Hepatocyte (in vitro differentiated cells): ENCODE data around the gene TTC7B. TPM values are rescaled to one million over a fixed set of nuclear protein-coding genes. Genes with fewer than 3 reads are reported as not detected.

ENCODE experiments used
- DNase-seq: peaks from one replicate; pipeline ENCODE4 v3.0.0-alpha.2; 2016; ENCODE audit warnings: low spot score
- H2AFZ ChIP-seq: fragments of 200-600 bp; sonication (generic); 2 replicates; pipeline ENCODE4 v1.6.0; 2016; ENCODE audit warnings: antibody characterized with exemption, mild to moderate bottlenecking
- H3K27ac ChIP-seq: fragments of 200-600 bp; sonication (generic); 2 replicates; pipeline ENCODE4 v1.5.1; 2016; ENCODE audit warnings: mild to moderate bottlenecking
- H3K27me3 ChIP-seq: fragments of 200-600 bp; sonication (generic); 2 replicates; pipeline ENCODE4 v1.6.1; 2016
- H3K36me3 ChIP-seq: fragments of 200-600 bp; sonication (generic); replicated peaks from 2 replicates; pipeline ENCODE4 v1.5.1; 2016; ENCODE audit warnings: low read depth; ENCODE audit not compliant: insufficient read depth
- H3K4me1 ChIP-seq: fragments of 200-600 bp; sonication (generic); 2 replicates; pipeline ENCODE4 v1.5.1; 2016; ENCODE audit warnings: mild to moderate bottlenecking, moderate library complexity; ENCODE audit not compliant: insufficient read depth
- H3K4me2 ChIP-seq: fragments of 200-600 bp; sonication (generic); 2 replicates; pipeline ENCODE4 v1.6.0; 2016
- H3K4me3 ChIP-seq: fragments of 200-600 bp; sonication (generic); 2 replicates; pipeline ENCODE4 v1.5.1; 2016; ENCODE audit warnings: mild to moderate bottlenecking
- H3K79me2 ChIP-seq: fragments of 200-600 bp; sonication (generic); 2 replicates; pipeline ENCODE4 v1.6.0; 2017; ENCODE audit warnings: mild to moderate bottlenecking
- H3K9me2 ChIP-seq: fragments of 200-600 bp; sonication (generic); replicated peaks from 2 replicates; pipeline ENCODE4 v1.6.0; 2017; ENCODE audit warnings: mild to moderate bottlenecking; ENCODE audit not compliant: insufficient read depth
- H3K9me3 ChIP-seq: fragments of 200-600 bp; sonication (generic); 2 replicates; pipeline ENCODE4 v1.5.1; 2016; ENCODE audit warnings: low read depth, mild to moderate bottlenecking
- H4K20me1 ChIP-seq: fragments of 200-600 bp; sonication (generic); 2 replicates; pipeline ENCODE4 v1.6.0; 2016; ENCODE audit warnings: mild to moderate bottlenecking; ENCODE audit not compliant: insufficient read depth, poor library complexity, severe bottlenecking
- CTCF ChIP-seq: fragments of 200-600 bp; sonication (generic); IDR thresholded peaks from 2 replicates; pipeline ENCODE4 v1.5.1; 2016; ENCODE audit warnings: antibody characterized with exemption, mild to moderate bottlenecking; ENCODE audit not compliant: poor library complexity
- EZH2 ChIP-seq: fragments of 200-600 bp; sonication (generic); IDR thresholded peaks from 2 replicates; pipeline ENCODE4 v1.6.1; 2016; ENCODE audit warnings: antibody characterized with exemption, mild to moderate bottlenecking, borderline replicate concordance
- EZH2phosphoT487 ChIP-seq: fragments of 200-600 bp; sonication (generic); IDR thresholded peaks from one replicate; pipeline ENCODE4 v1.6.1; 2018; ENCODE audit warnings: antibody characterized with exemption, mild to moderate bottlenecking, low read depth, moderate library complexity; ENCODE audit not compliant: unreplicated experiment, severe bottlenecking
- WGBS: methylation state at CpG from one replicate; pipeline ENCODE4 v1.1.6; 2016; ENCODE audit warnings: low lambda C conversion rate; ENCODE audit errors: missing lambda C conversion rate; 5-methylcytosine and 5-hydroxymethylcytosine counted together
- polyA plus RNA-seq: library from polyadenylated mRNA; unstranded; fragments of >200 nt; fragmentation: Nextera tagmentation; extraction: Ambion mirVana; gene quantifications from 2 replicates; pipeline ENCODE4 v1.2.1, GENCODE V29; 2016
- total RNA-seq: library from RNA; depleted of rRNA; stranded (reverse); fragments of >200 nt; gene quantifications from 2 replicates; pipeline ENCODE4 v1.2.3, GENCODE V29; 2014

The TTC7B gene
- total and polyA plus RNA-seq, 2 experiments from 2014 or later = 10.7 to 25.5 TPM

- no peak for DNase-seq
- H3K79me2 ChIP-seq = no peaks in the 10 kb centered on the region
- H3K36me3 ChIP-seq = no peaks in the 10 kb centered on the region
- no peak overlapping the region for H3K27ac ChIP-seq
- no peaks in the 10 kb centered on the region for H3K27me3 ChIP-seq
- no peak overlapping the region for H3K4me3 ChIP-seq
- H3K9me3 ChIP-seq = no peaks in the 10 kb centered on the region
- no peak overlapping the region for H2AFZ ChIP-seq
- H4K20me1 ChIP-seq = no peaks in the 10 kb centered on the region
- TF ChIP-seq EZH2phosphoT487 = no peak
- TF ChIP-seq CTCF = no peak
- no peak for TF ChIP-seq EZH2
- no peaks in the 10 kb centered on the region for H3K9me2 ChIP-seq
- WGBS = 92% methylated on average over 3 of the region's 3 CpGs
- H3K4me1 ChIP-seq = no peaks in the 10 kb centered on the region
- no peak overlapping the region for H3K4me2 ChIP-seq
These were observed 276.8 kb downstream of the TTC7B start for GRCh38 chr14:90539496-90539775.

- Histone ChIP-seq H3K4me1 (no peaks in the 10 kb centered on the region), H3K9me2 (no peaks in the 10 kb centered on the region), H3K36me3 (no peaks in the 10 kb centered on the region), H3K27me3 (no peaks in the 10 kb centered on the region), H3K27ac (no peak overlapping the region), H3K9me3 (no peaks in the 10 kb centered on the region), H3K4me3 (no peak overlapping the region), H3K4me2 (no peak overlapping the region), H3K79me2 (no peaks in the 10 kb centered on the region), H2AFZ (no peak overlapping the region), H4K20me1 (no peaks in the 10 kb centered on the region)
- no peak for DNase-seq
- no peak for TF ChIP-seq CTCF
- TF ChIP-seq EZH2phosphoT487 = no peak
- TF ChIP-seq EZH2 = no peak
- WGBS = 98% methylated on average over 12 of the region's 13 CpGs
These were observed 277.3 kb downstream of the TTC7B start for GRCh38 chr14:90538716-90539495.

- H3K27me3 ChIP-seq = no peaks in the 10 kb centered on the region
- H3K36me3 ChIP-seq = no peaks in the 10 kb centered on the region
- no peak overlapping the region for H2AFZ ChIP-seq
- no peaks in the 10 kb centered on the region for H3K9me3 ChIP-seq
- TF ChIP-seq CTCF (no peak), EZH2 (no peak), EZH2phosphoT487 (no peak)
- H3K9me2 ChIP-seq = no peaks in the 10 kb centered on the region
- no peaks in the 10 kb centered on the region for H4K20me1 ChIP-seq
- H3K79me2 ChIP-seq = no peaks in the 10 kb centered on the region
- WGBS = 80% methylated on average over 10 of the region's 10 CpGs
- no peak for DNase-seq
- no peak overlapping the region for H3K4me2 ChIP-seq
- H3K4me3 ChIP-seq = no peak overlapping the region
- H3K4me1 ChIP-seq = no peaks in the 10 kb centered on the region
- no peak overlapping the region for H3K27ac ChIP-seq
These were observed 278.1 kb downstream of the TTC7B start for GRCh38 chr14:90538095-90538494.
